ENCODE measurements around the gene KIAA0586.

Gene KIAA0586

GRCh38 chr14:58398895-58399294 lies 28.6 kb upstream of the KIAA0586 start:
- Histone ChIP-seq H3K9ac (ENCODE audit: low read depth, low read length, poor library complexity, severe bottlenecking) (no peak overlapping the region), H3K27me3 (ENCODE audit: insufficient read depth, low read length, poor library complexity, severe bottlenecking) (no peaks in the 10 kb centered on the region), H3F3A (ENCODE audit: low read depth) (no peaks in the 10 kb centered on the region), H3K4me2 (ENCODE audit: low read depth, low read length, poor library complexity, severe bottlenecking) (no peak overlapping the region), H3K4me1 (ENCODE audit: insufficient read depth, low read length, poor library complexity, severe bottlenecking) (no peaks in the 10 kb centered on the region), H3K9me3 (ENCODE audit: insufficient read depth, low read depth, low read length) (no peaks in the 10 kb centered on the region), H3K36me3 (ENCODE audit: insufficient read depth, low read length) (no peaks in the 10 kb centered on the region), H2AFZ (ENCODE audit: low read length) (no peak overlapping the region), H4K20me1 (ENCODE audit: insufficient read depth, low read length, poor library complexity, severe bottlenecking) (no peaks in the 10 kb centered on the region), H3K4me3 (ENCODE audit: low read length, poor library complexity, severe bottlenecking) (no peak overlapping the region), H3K79me2 (ENCODE audit: insufficient read depth, low read length) (no peaks in the 10 kb centered on the region), H3K9me2 (replicated peaks; ENCODE audit: low read depth, low read length) (no peaks in the 10 kb centered on the region)
- no peak for TF ChIP-seq EZH2phosphoT487 (IDR thresholded peaks at IDR 0.05; ENCODE audit: borderline replicate concordance)

GRCh38 chr14:58401587-58401986 lies 25.9 kb upstream of the KIAA0586 start:
- no peak overlapping the region for H2AFZ ChIP-seq (ENCODE audit: low read length)
- H3K4me1 ChIP-seq (ENCODE audit: insufficient read depth, low read length, poor library complexity, severe bottlenecking), result no peaks in the 10 kb centered on the region
- no peaks in the 10 kb centered on the region for H4K20me1 ChIP-seq (ENCODE audit: insufficient read depth, low read length, poor library complexity, severe bottlenecking)
- H3F3A ChIP-seq (ENCODE audit: low read depth), result no peaks in the 10 kb centered on the region
- no peaks in the 10 kb centered on the region for H3K9me3 ChIP-seq (ENCODE audit: insufficient read depth, low read depth, low read length)
- H3K4me2 ChIP-seq (ENCODE audit: low read depth, low read length, poor library complexity, severe bottlenecking), result no peak overlapping the region
- no peak overlapping the region for H3K4me3 ChIP-seq (ENCODE audit: low read length, poor library complexity, severe bottlenecking)
- no peaks in the 10 kb centered on the region for H3K9me2 ChIP-seq (replicated peaks; ENCODE audit: low read depth, low read length)
- no peaks in the 10 kb centered on the region for H3K27me3 ChIP-seq (ENCODE audit: insufficient read depth, low read length, poor library complexity, severe bottlenecking)
- no peak overlapping the region for H3K9ac ChIP-seq (ENCODE audit: low read depth, low read length, poor library complexity, severe bottlenecking)
- no peaks in the 10 kb centered on the region for H3K36me3 ChIP-seq (ENCODE audit: insufficient read depth, low read length)
- no peaks in the 10 kb centered on the region for H3K79me2 ChIP-seq (ENCODE audit: insufficient read depth, low read length)
- TF ChIP-seq EZH2phosphoT487 (IDR thresholded peaks at IDR 0.05; ENCODE audit: borderline replicate concordance) (no peak), CTCF (conservative IDR thresholded peaks at IDR 0.05; ENCODE audit: low read length) (peak; percentile 43)

DNA sequence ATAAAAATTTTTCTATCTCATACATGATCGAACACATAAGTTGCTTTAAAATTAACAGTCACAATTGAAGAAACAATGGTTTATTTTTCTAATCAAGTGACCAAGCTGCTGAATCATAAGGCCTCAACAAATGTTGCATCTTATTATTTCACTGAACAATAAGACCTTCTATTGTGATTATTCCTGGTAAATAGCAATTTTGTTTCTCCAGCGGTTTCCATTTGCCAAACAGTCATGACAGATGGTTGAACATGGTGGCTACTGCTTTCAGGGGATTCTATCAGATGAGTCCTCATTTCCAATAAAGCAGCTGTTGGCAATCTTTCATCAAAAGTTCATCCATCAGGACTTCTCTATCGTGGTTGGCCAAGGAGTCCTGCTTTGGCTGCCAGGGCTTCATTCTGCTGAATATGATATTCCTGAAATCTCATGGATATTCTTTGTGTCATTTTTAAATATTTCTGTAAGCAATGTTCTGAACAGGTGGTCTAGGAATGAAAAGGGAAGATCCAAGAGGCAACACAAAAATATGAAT lies 18.8 kb upstream of the KIAA0586 start:
- Histone ChIP-seq H3K9me3 (ENCODE audit: insufficient read depth, low read depth, low read length) (no peaks in the 10 kb centered on the region), H3K4me2 (ENCODE audit: low read depth, low read length, poor library complexity, severe bottlenecking) (no peak overlapping the region), H2AFZ (ENCODE audit: low read length) (no peak overlapping the region), H3K36me3 (ENCODE audit: insufficient read depth, low read length) (peaks cover 46% of the 10 kb centered on the region; the same call in 1 of the 2 replicates), H3K9ac (ENCODE audit: low read depth, low read length, poor library complexity, severe bottlenecking) (no peak overlapping the region), H3F3A (ENCODE audit: low read depth) (no peaks in the 10 kb centered on the region), H3K27me3 (ENCODE audit: insufficient read depth, low read length, poor library complexity, severe bottlenecking) (no peaks in the 10 kb centered on the region), H3K9me2 (replicated peaks; ENCODE audit: low read depth, low read length) (no peaks in the 10 kb centered on the region), H4K20me1 (ENCODE audit: insufficient read depth, low read length, poor library complexity, severe bottlenecking) (no peaks in the 10 kb centered on the region), H3K4me3 (ENCODE audit: low read length, poor library complexity, severe bottlenecking) (no peak overlapping the region), H3K4me1 (ENCODE audit: insufficient read depth, low read length, poor library complexity, severe bottlenecking) (no peaks in the 10 kb centered on the region), H3K79me2 (ENCODE audit: insufficient read depth, low read length) (no peaks in the 10 kb centered on the region)
- TF ChIP-seq EZH2phosphoT487 (IDR thresholded peaks at IDR 0.05; ENCODE audit: borderline replicate concordance) (no peak), CTCF (conservative IDR thresholded peaks at IDR 0.05; ENCODE audit: low read length) (no peak)

DNA sequence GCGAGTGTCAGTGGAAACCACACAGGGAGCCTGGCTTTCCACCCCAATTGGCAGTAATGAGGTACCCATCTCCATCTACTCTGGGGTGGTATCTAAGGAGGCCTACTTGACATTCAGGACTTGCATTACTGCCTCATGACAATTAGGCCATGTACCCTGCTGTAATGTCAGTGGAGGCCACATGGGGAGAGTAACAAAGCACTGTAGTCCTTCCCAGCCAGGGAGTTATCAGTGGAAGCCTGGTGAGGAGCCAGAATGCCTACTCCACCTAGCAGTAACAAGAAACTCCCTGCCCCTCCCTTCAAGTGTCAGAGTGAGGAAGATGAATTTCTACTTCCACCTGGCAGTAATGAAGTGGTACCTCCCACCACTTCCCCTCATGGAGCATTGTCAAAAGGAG lies 12.7 kb upstream of the KIAA0586 start:
- H3K36me3 ChIP-seq (ENCODE audit: insufficient read depth, low read length), result peaks cover 43% of the 10 kb centered on the region; the same call in 1 of the 2 replicates

More for the DNA sequence above, 12.7 kb upstream of the KIAA0586 start:
- no peak overlapping the region for H3K4me3 ChIP-seq (ENCODE audit: low read length, poor library complexity, severe bottlenecking)
- no peak overlapping the region for H3K9ac ChIP-seq (ENCODE audit: low read depth, low read length, poor library complexity, severe bottlenecking)
- no peaks in the 10 kb centered on the region; the same call in 1 of the 2 replicates for H3K9me3 ChIP-seq (ENCODE audit: insufficient read depth, low read depth, low read length)
- H3F3A ChIP-seq (ENCODE audit: low read depth), result 0 out of 2 replicates have a peak, but pooled peaks cover 5% of the 10 kb centered on the region
- TF ChIP-seq CTCF (conservative IDR thresholded peaks at IDR 0.05; ENCODE audit: low read length), result no peak
- TF ChIP-seq EZH2phosphoT487 (IDR thresholded peaks at IDR 0.05; ENCODE audit: borderline replicate concordance), result no peak
- no peaks in the 10 kb centered on the region for H3K9me2 ChIP-seq (replicated peaks; ENCODE audit: low read depth, low read length)
- H3K27me3 ChIP-seq (ENCODE audit: insufficient read depth, low read length, poor library complexity, severe bottlenecking), result no peaks in the 10 kb centered on the region
- H3K79me2 ChIP-seq (ENCODE audit: insufficient read depth, low read length), result peaks cover 4% of the 10 kb centered on the region; the same call in 1 of the 2 replicates
- no peak overlapping the region for H3K4me2 ChIP-seq (ENCODE audit: low read depth, low read length, poor library complexity, severe bottlenecking)
- peaks cover 6% of the 10 kb centered on the region for H3K4me1 ChIP-seq (ENCODE audit: insufficient read depth, low read length, poor library complexity, severe bottlenecking)
- H4K20me1 ChIP-seq (ENCODE audit: insufficient read depth, low read length, poor library complexity, severe bottlenecking), result no peaks in the 10 kb centered on the region
- no peak overlapping the region for H2AFZ ChIP-seq (ENCODE audit: low read length)

All from Loucy (cell line).